Lung microvascular endothelial cell (primary cell): ENCODE data around the gene GRPEL1. TPM values are rescaled to one million over a fixed set of nuclear protein-coding genes. Genes with fewer than 3 reads are reported as not detected.
A peak's percentile ranks its signal among the peaks of the same experiment; 100 is the strongest.

Source experiments
- DNase-seq, 2 donors: peaks; one replicate each; pipeline versions ENCODE4 v3.0.0 to v3.0.0-alpha.2; 2010; ENCODE audit warnings: low read depth in 2 of 2
- total RNA-seq: library from RNA; depleted of rRNA; stranded (reverse); fragments of >200 nt; gene quantifications from 2 replicates; pipeline ENCODE4 v1.2.1, GENCODE V29; 2014

Gene GRPEL1
- total RNA-seq, 1 donor from 2014 or later: 21.6 TPM

GRCh38 chr4:7023901-7024300, 44.0 kb downstream of the GRPEL1 start:
- no peak for DNase-seq

- DNase-seq: no peak
Observed at GRCh38 chr4:7023486-7023885, 44.4 kb downstream of the GRPEL1 start.

GRCh38 chr4:7021930-7022664, 45.8 kb downstream of the GRPEL1 start:
- peak; percentile 24 to 35 for DNase-seq

DNA sequence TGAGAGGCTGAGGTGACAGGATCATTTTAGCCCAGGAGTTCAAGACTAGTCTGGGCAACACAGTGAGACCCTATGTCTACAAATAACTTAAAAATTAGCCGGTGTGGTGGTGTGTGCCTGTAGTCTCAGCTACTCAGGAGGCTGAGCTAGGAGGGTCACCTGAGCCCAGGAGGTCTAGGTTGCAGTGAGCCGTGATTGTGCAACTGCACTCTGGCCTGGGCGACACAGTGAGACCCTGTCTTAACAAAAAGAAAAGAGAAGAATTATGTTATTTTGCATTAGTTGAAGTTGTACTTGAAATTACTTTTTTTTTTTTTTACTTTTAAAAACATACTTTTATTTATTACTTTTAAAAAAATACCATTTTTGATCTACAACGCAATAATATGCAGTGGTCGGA, 46.5 kb downstream of the GRPEL1 start:
- DNase-seq: no peak

- no peak for DNase-seq
Observed at GRCh38 chr4:7020856-7021255, 47.0 kb downstream of the GRPEL1 start.

- no peak for DNase-seq
Observed at GRCh38 chr4:7020290-7020689, 47.6 kb downstream of the GRPEL1 start.

- no peak for DNase-seq
Observed at GRCh38 chr4:7019367-7019766, 48.5 kb downstream of the GRPEL1 start.

DNA sequence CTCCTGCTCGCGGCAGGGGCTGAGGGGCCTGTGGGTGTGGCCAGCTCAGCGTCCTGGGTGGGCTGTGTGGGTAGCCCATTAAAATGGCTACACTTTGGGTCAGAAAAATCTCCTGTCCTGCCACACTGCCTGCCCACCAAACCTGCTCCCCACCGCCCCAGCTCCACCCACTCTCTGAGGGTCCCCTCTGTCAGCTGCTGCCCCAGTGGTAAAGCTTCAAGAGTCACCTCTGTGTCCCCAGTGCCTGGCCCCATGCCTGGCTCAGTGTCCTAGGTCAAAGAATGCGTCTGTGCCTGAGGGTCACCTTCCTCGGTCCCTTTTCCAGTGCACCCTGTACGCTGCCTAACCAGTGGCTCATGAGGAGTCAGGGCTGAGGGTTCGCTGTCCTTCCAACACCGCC, 49.6 kb downstream of the GRPEL1 start:
- no peak for DNase-seq

- no peak for DNase-seq
Observed at GRCh38 chr4:7017446-7018048, 50.3 kb downstream of the GRPEL1 start.

DNA sequence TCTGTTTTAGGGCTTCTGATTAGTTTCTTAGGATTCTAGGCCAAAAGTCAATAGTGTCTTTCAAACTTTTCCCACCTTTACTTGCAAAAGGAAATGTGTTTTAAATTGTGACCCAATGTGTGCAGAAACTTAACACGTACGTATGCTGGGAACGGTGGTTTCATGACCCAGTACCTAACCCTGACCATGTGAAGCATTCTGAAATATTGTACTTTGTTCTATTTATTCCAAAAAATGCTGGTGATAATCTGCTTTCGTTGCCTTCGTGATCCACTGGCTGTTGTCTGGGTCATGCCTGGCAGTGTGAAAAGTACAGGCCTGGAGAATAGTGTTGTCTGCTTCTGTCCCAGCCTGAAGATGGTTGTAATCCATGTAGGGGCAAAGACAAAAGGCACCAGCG, 51.4 kb downstream of the GRPEL1 start:
- DNase-seq: no peak

GRCh38 chr4:7016086-7016485, 51.8 kb downstream of the GRPEL1 start:
- DNase-seq: no peak

DNA sequence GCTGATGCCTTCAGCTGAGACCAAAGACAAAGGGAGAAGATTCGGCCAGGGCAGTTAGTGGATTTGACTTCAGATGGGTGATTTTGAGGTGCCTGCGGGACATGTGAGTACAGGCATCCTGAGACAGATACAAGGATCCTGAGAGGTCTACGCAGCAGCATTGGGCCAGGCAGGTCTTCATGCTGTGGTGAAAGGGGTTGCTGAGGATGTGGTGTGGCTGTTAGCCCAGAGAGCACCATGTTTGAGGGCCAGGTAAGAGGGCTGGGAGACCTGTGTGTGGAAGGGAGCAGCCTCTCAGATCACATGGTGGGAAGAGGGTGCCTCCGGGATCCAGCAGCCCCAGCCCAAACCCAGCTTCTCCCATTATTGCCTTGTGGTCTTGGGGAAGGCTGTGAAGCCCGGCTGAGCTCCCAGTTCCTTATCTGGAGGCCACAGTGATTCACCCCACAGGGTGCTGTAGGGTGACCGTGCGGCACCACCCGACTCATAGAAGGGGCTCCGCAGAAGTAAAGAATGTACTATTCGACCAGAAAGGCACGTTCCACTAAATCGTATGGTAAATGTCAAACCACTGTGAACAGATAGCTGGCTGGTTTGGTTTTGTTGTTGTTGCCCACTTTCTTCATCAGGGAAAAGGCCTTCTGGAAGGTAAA, 52.4 kb downstream of the GRPEL1 start:
- DNase-seq: no peak

DNA sequence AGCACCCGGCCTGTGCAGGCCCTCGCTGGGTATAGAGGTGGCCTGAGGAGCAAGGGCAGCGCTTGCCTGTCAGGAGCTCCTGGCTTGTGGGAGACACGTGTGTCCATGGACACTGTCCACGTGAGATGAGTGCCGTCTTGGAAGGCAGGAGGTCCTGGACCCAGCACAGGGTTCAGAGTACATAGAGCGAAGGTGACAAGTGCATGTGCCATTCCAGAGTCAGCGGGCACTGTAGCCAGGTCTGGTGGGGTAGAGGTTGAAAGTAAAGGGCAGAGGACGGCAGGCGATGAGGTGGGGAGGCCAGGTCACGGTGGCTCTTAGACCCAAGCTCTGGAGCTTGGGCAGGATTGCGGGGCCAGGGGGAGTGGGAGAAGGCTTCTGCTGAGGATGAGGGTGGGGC, 53.0 kb downstream of the GRPEL1 start:
- no peak for DNase-seq

DNA sequence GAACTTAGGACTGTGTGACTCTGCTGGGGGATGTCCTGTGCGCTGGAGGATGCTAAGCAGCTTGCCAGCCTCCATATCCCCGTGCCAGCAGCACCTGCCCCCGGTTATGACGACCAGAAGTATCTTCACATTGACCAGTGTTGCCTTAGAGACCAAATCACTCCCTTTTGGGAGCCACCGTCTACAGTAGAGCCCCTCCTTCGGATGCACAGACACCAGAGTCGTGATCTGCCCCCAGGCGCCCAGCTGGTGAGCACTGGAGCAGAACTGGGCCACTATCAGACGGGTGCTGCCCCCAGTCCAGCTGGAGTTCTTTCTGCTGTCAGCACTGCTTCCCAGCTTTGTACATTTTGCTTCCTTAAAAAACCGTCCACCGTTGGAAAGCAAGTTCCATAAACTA, 54.7 kb downstream of the GRPEL1 start:
- no peak for DNase-seq

DNA sequence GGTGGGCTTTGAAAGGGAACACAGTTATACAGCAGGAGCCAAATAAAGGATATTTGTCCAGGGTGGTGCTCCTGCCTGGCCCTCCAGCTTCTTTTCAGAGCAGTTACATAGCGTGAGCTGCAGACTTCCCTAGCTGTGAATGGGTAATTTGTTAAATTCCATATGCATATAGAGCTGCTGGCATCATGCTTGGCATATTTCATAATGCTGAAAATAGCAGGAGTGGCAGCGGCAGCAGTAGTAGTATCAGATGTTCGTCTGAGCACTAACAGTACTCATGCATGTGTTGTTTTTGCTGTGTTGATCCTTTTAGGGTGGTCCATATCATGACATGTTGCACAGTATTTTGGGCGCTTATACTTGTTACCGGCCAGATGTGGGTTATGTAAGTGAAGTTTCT, 58.3 kb downstream of the GRPEL1 start:
- DNase-seq: no peak

Other genes starting within 250 kb of the GRPEL1 start
- gene TBC1D14, start 158.2 kb downstream of the GRPEL1 start, total RNA-seq: 15.0 and 19.8 TPM in 2 replicates
- 6.1 and 9.5 TPM in 2 replicates for gene TADA2B, start 24.7 kb downstream of the GRPEL1 start, total RNA-seq
- under 0.01 TPM in 2 replicates for gene SORCS2, start 124.5 kb upstream of the GRPEL1 start, total RNA-seq